CD14-positive monocyte (primary cell): ENCODE measurements around the gene LBR. TPM values are rescaled to one million over a fixed set of nuclear protein-coding genes. Genes with fewer than 3 reads are reported as not detected.

ENCODE experiments used
- DNase-seq, 3 donors: peaks; one replicate each; pipeline ENCODE4 v3.0.0-alpha.2; 2011 to 2022
- H2AFZ ChIP-seq: 2 replicates; pipeline ENCODE4 v1.6.0; 2012; ENCODE audit warnings: mild to moderate bottlenecking, low read depth, low read length, inconsistent platforms; ENCODE audit not compliant: insufficient read depth, poor library complexity, severe bottlenecking
- H3K27ac ChIP-seq, 2 donors: 1 replicate in 1 of 2; 2 replicates in 1 of 2; pipeline ENCODE4 v1.5.1; 2012 to 2013; ENCODE audit warnings: low read length in 2 of 2, control low read depth in 1 of 2, inconsistent platforms in 1 of 2, low read depth in 1 of 2, mild to moderate bottlenecking in 1 of 2
- H3K27me3 ChIP-seq, 2 donors: one replicate each; pipeline versions ENCODE4 v1.6.0 to v1.6.1; 2011 to 2013; ENCODE audit warnings: low read length in 2 of 2; ENCODE audit not compliant: control insufficient read depth in 2 of 2, insufficient read depth in 2 of 2
- H3K36me3 ChIP-seq, 2 donors: replicated peaks in 1 of 2; 1 replicate in 1 of 2; 2 replicates in 1 of 2; pipeline versions ENCODE4 v1.5.1 to v1.6.1; 2012 to 2013; ENCODE audit warnings: low read length in 2 of 2, control low read depth in 1 of 2, inconsistent platforms in 1 of 2, mild to moderate bottlenecking in 1 of 2; ENCODE audit not compliant: insufficient read depth in 2 of 2, control insufficient read depth in 1 of 2
- H3K4me1 ChIP-seq, 2 donors: 1 replicate in 1 of 2; 2 replicates in 1 of 2; pipeline versions ENCODE4 v1.5.1 to v1.6.1; 2012 to 2013; ENCODE audit warnings: low read length in 2 of 2, control low read depth in 1 of 2, inconsistent platforms in 1 of 2, mild to moderate bottlenecking in 1 of 2, moderate library complexity in 1 of 2; ENCODE audit not compliant: insufficient read depth in 2 of 2, control insufficient read depth in 1 of 2
- H3K4me2 ChIP-seq: replicated peaks from 2 replicates; pipeline ENCODE3; 2012; ENCODE audit warnings: low read length, moderate library complexity, mild to moderate bottlenecking; ENCODE audit not compliant: poor library complexity, severe bottlenecking; ENCODE audit errors: extremely low read depth
- H3K4me3 ChIP-seq, 3 experiments: fragments of 200-600 bp in 1 of 3; sonication (generic) in 1 of 3; replicated peaks in 1 of 3; 1 replicate in 2 of 3; 2 replicates in 1 of 3; pipeline ENCODE4 v1.5.1; 2011 to 2013; ENCODE audit warnings: low read length in 3 of 3, mild to moderate bottlenecking in 3 of 3, control low read depth in 2 of 3, low read depth in 2 of 3, inconsistent platforms in 1 of 3, moderate library complexity in 1 of 3
- H3K79me2 ChIP-seq: 2 replicates; pipeline ENCODE4 v1.6.0; 2012; ENCODE audit warnings: mild to moderate bottlenecking, control low read depth, inconsistent platforms, low read length, moderate library complexity; ENCODE audit not compliant: insufficient read depth
- H3K9ac ChIP-seq: 2 replicates; pipeline ENCODE4 v1.6.0; 2017; ENCODE audit warnings: low read length, mild to moderate bottlenecking; ENCODE audit not compliant: insufficient read depth, poor library complexity, severe bottlenecking
- H3K9me3 ChIP-seq, 2 donors: replicated peaks in 1 of 2; 1 replicate in 1 of 2; 2 replicates in 1 of 2; pipeline versions ENCODE4 v1.5.1 to v1.6.1; 2012 to 2013; ENCODE audit warnings: low read length in 2 of 2, control low read depth in 1 of 2; ENCODE audit not compliant: control insufficient read depth in 1 of 2, insufficient read depth in 1 of 2
- H4K20me1 ChIP-seq: 2 replicates; pipeline ENCODE4 v1.6.0; 2012; ENCODE audit warnings: mild to moderate bottlenecking, low read length, control low read depth, moderate library complexity; ENCODE audit not compliant: insufficient read depth
- H3K27ac Mint-ChIP-seq, 7 donors: one replicate each; pipeline ENCODE4 v1.8.0; 2020; ENCODE audit warnings: mild to moderate bottlenecking in 7 of 7, mixed read lengths in 7 of 7, moderate library complexity in 6 of 7, inconsistent platforms in 2 of 7
- H3K27me3 Mint-ChIP-seq, 3 donors: one replicate each; pipeline ENCODE4 v1.8.0; 2021 to 2022; ENCODE audit warnings: low read depth in 3 of 3, mild to moderate bottlenecking in 3 of 3, mixed read lengths in 3 of 3, moderate library complexity in 3 of 3, inconsistent platforms in 1 of 3
- H3K36me3 Mint-ChIP-seq, 2 donors: one replicate each; pipeline ENCODE4 v1.8.0; 2020; ENCODE audit warnings: mixed read lengths in 2 of 2, inconsistent platforms in 1 of 2, mild to moderate bottlenecking in 1 of 2
- H3K4me1 Mint-ChIP-seq: one replicate; pipeline ENCODE4 v1.8.0; 2020; ENCODE audit warnings: mild to moderate bottlenecking, mixed read lengths
- H3K4me3 Mint-ChIP-seq, 2 donors: one replicate each; pipeline ENCODE4 v1.8.0; 2020; ENCODE audit warnings: mild to moderate bottlenecking in 2 of 2, mixed read lengths in 2 of 2, moderate library complexity in 1 of 2
- H3K9me3 Mint-ChIP-seq, 7 donors: one replicate each; pipeline ENCODE4 v1.8.0; 2020 to 2022; ENCODE audit warnings: mixed read lengths in 7 of 7, mild to moderate bottlenecking in 6 of 7, moderate library complexity in 6 of 7, inconsistent platforms in 2 of 7
- whole genome bisulfite sequencing: methylation state at CpG from one replicate; pipeline ENCODE4 v1.1.5; 2013; ENCODE audit warnings: missing lambda C conversion rate; ENCODE audit not compliant: insufficient coverage; 5-methylcytosine and 5-hydroxymethylcytosine counted together
- intact Hi-C, 2 donors: fragments of 100-400 bp; cut with micrococcal nuclease; formaldehyde crosslinking; loops; one replicate each; pipeline versions ENCODE4 v1.15.0 to v1.15.1; 2023
- polyA plus RNA-seq, 3 donors: library from polyadenylated mRNA; depleted of rRNA in 1 of 3; unstranded in 2 of 3; stranded (reverse) in 1 of 3; fragments of 300-500 nt in 2 of 3; fragments of >200 nt in 1 of 3; fragmentation: Illumina TruSeq in 2 of 3; gene quantifications; 1 replicate in 2 of 3; 2 replicates in 1 of 3; pipeline ENCODE4 v1.2.3, GENCODE V29; 2012 to 2021
- TF ChIP-seq, protein P1 (sequence below): fragments of 200-600 bp; IDR thresholded peaks from one replicate; pipeline ENCODE4 v1.8.0; 2022; ENCODE audit warnings: antibody characterized with exemption, mild to moderate bottlenecking

Gene LBR
- polyA plus RNA-seq, 3 donors: 31.8 to 125 (median 100) TPM

DNA sequence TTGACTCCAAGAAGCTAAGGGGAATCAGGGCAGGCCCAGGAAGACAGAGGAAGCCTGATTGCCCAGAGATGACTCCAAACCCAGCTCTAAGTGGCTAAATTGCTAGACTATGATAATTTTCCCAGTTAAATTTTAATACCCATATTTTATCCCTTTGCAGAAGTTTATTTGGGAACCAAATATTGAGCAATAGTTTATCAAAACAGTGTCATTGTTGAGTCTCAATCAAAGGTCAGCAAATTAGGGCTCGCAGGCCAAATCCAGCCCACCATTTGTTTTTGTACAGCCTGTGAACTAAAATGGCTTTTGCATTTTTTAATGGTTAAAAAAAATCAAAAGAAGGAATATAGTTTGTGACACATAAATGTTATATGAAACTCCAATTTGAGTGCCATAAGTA is 47.1 kb downstream of the LBR start:
- H3K27me3 Mint-ChIP-seq: peaks cover 0 to 2% (median 0%) of the 10 kb centered on the region in 3 donors
- TF ChIP-seq, protein P1, sequence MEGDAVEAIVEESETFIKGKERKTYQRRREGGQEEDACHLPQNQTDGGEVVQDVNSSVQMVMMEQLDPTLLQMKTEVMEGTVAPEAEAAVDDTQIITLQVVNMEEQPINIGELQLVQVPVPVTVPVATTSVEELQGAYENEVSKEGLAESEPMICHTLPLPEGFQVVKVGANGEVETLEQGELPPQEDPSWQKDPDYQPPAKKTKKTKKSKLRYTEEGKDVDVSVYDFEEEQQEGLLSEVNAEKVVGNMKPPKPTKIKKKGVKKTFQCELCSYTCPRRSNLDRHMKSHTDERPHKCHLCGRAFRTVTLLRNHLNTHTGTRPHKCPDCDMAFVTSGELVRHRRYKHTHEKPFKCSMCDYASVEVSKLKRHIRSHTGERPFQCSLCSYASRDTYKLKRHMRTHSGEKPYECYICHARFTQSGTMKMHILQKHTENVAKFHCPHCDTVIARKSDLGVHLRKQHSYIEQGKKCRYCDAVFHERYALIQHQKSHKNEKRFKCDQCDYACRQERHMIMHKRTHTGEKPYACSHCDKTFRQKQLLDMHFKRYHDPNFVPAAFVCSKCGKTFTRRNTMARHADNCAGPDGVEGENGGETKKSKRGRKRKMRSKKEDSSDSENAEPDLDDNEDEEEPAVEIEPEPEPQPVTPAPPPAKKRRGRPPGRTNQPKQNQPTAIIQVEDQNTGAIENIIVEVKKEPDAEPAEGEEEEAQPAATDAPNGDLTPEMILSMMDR: no peak
- no peaks in the 10 kb centered on the region for H4K20me1 ChIP-seq
- WGBS: 80% methylated on average over 1 of the region's 1 CpG
- H3K4me3 Mint-ChIP-seq: no peak overlapping the region
- H3K4me1 ChIP-seq: no peaks in the 10 kb centered on the region
- no peak overlapping the region for H3K27ac Mint-ChIP-seq
- H3K27me3 ChIP-seq: no peaks in the 10 kb centered on the region
- H3K27ac ChIP-seq: no peak overlapping the region
- H3K9me3 ChIP-seq: no peaks in the 10 kb centered on the region
- H3K79me2 ChIP-seq: no peaks in the 10 kb centered on the region
- DNase-seq: no peak
- H3K9ac ChIP-seq: no peak overlapping the region
- H3K9me3 Mint-ChIP-seq: peaks cover 0 to 3% (median 0%) of the 10 kb centered on the region in 7 donors
- no peak overlapping the region for H3K4me3 ChIP-seq
- no peaks in the 10 kb centered on the region for H3K36me3 Mint-ChIP-seq
- no peak overlapping the region for H3K4me2 ChIP-seq
- no peak overlapping the region for H2AFZ ChIP-seq
- no peaks in the 10 kb centered on the region for H3K4me1 Mint-ChIP-seq
- no peaks in the 10 kb centered on the region for H3K36me3 ChIP-seq
- intact Hi-C loops: no loop called here

DNA sequence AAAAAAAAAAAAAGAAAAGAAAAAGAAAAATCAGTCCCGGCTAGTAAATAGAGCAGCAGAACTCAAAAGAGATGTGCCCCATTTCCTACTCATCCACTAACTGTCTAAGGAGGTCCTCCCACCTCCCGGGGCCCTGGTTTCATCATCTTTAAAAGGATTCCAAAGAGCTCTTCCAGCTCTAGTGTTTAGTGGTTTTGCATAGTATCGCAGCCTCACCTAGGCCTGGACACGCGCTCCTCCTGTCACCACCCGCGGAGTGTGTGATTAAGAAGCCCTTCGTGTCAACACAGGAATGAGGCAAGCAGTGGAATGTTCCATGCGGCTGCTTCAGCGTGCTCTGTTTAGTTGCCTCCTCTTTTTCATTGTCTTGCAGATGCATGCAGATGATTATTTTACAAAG is 49.0 kb downstream of the LBR start:
- Mint-ChIP-seq H3K27me3 (peaks cover 0 to 3% (median 0%) of the 10 kb centered on the region in 3 donors), H3K36me3 (no peaks in the 10 kb centered on the region), H3K27ac (no peak overlapping the region), H3K4me1 (no peaks in the 10 kb centered on the region), H3K9me3 (peaks cover 0 to 3% (median 0%) of the 10 kb centered on the region in 7 donors), H3K4me3 (no peak overlapping the region)
- Histone ChIP-seq H3K4me2 (no peak overlapping the region), H3K4me3 (no peak overlapping the region), H3K27me3 (no peaks in the 10 kb centered on the region), H3K9me3 (no peaks in the 10 kb centered on the region), H4K20me1 (no peaks in the 10 kb centered on the region), H2AFZ (no peak overlapping the region), H3K36me3 (no peaks in the 10 kb centered on the region), H3K27ac (no peak overlapping the region), H3K79me2 (no peaks in the 10 kb centered on the region), H3K9ac (no peak overlapping the region), H3K4me1 (no peaks in the 10 kb centered on the region)
- TF ChIP-seq, protein P1: no peak
- 91% methylated on average over 6 of the region's 10 CpGs for WGBS
- DNase-seq: no peak
- intact Hi-C loops: no loop called here
